ENCODE data around the gene SDHAF3.
A peak's percentile ranks its signal among the peaks of the same experiment; 100 is the strongest.

Gene SDHAF3

GRCh38 chr7:97116308-97116707 lies 1.2 kb upstream of the SDHAF3 start:
- H3K36me3 ChIP-seq (ENCODE audit: low read depth): no peaks in the 10 kb centered on the region
- no peaks in the 10 kb centered on the region for H3K9me3 ChIP-seq (ENCODE audit: severe bottlenecking)
- no peaks in the 10 kb centered on the region for H3K27me3 ChIP-seq (ENCODE audit: insufficient read depth, poor library complexity, severe bottlenecking)
- DNase-seq (ENCODE audit: low spot score): no peak
- TF ChIP-seq CTCF (IDR thresholded peaks at IDR 0.05; ENCODE audit: poor library complexity, severe bottlenecking): no peak
- ATAC-seq (ENCODE audit: low read depth): no peak
- H3K4me3 ChIP-seq (ENCODE audit: severe bottlenecking): no peak overlapping the region
- no peaks in the 10 kb centered on the region for H3K4me1 ChIP-seq (ENCODE audit: insufficient read depth, poor library complexity, severe bottlenecking)
- no peak overlapping the region for H3K27ac ChIP-seq (ENCODE audit: poor library complexity, severe bottlenecking)

- Histone ChIP-seq H3K27me3 (ENCODE audit: insufficient read depth, poor library complexity, severe bottlenecking) (no peaks in the 10 kb centered on the region), H3K27ac (ENCODE audit: poor library complexity, severe bottlenecking) (no peak overlapping the region), H3K4me1 (ENCODE audit: insufficient read depth, poor library complexity, severe bottlenecking) (no peaks in the 10 kb centered on the region), H3K36me3 (ENCODE audit: low read depth) (no peaks in the 10 kb centered on the region), H3K4me3 (ENCODE audit: severe bottlenecking) (peak overlapping the region; percentile 58), H3K9me3 (ENCODE audit: severe bottlenecking) (no peaks in the 10 kb centered on the region)
- no peak for TF ChIP-seq CTCF (IDR thresholded peaks at IDR 0.05; ENCODE audit: poor library complexity, severe bottlenecking)
- no peak for ATAC-seq (ENCODE audit: low read depth)
- DNase-seq (ENCODE audit: low spot score): no peak
Observed at GRCh38 chr7:97117035-97117371, 495 bp upstream of the SDHAF3 start.

DNA sequence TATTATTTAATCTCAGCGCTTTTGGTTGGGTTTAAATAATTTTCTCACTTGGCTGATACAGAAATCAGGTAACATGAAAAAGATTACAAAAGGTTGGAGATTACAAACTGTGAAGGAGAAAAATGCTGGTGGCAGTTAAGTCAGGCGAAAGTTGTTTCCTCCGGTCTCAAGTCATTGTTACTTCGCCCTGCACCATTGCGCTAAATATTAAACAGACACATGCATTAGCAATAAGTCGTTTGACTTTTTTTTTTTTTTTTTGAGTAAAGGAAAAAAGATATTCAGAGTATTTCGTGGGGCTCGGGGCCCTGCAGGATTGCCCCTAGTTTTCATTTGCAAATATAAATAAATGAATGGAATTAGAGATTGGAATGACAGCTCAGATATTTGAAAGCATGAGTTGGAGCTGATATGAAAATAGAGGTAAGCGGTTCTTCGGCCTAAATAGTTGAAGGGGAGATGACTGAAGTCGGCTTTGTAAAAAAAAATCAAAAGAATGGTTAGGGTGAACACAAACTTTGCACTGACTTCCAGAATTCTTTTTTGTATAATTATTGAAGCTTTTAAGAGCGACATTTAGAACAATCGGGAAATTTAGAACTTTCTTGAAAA lies 914 bp downstream of the SDHAF3 start:
- Histone ChIP-seq H3K4me1 (ENCODE audit: insufficient read depth, poor library complexity, severe bottlenecking) (no peaks in the 10 kb centered on the region), H3K27ac (ENCODE audit: poor library complexity, severe bottlenecking) (no peak overlapping the region), H3K27me3 (ENCODE audit: insufficient read depth, poor library complexity, severe bottlenecking) (no peaks in the 10 kb centered on the region), H3K4me3 (ENCODE audit: severe bottlenecking) (peak overlapping the region; percentile 58), H3K9me3 (ENCODE audit: severe bottlenecking) (no peaks in the 10 kb centered on the region), H3K36me3 (ENCODE audit: low read depth) (no peaks in the 10 kb centered on the region)
- ATAC-seq (ENCODE audit: low read depth) (no peak), DNase-seq (ENCODE audit: low spot score) (no peak)
- TF ChIP-seq CTCF (IDR thresholded peaks at IDR 0.05; ENCODE audit: poor library complexity, severe bottlenecking): no peak

GRCh38 chr7:97119747-97120146 lies 2.2 kb downstream of the SDHAF3 start:
- no peaks in the 10 kb centered on the region for H3K9me3 ChIP-seq (ENCODE audit: severe bottlenecking)

More at GRCh38 chr7:97119747-97120146, 2.2 kb downstream of the SDHAF3 start:
- TF ChIP-seq CTCF (IDR thresholded peaks at IDR 0.05; ENCODE audit: poor library complexity, severe bottlenecking): no peak
- DNase-seq (ENCODE audit: low spot score) (no peak), ATAC-seq (ENCODE audit: low read depth) (no peak)
- Histone ChIP-seq H3K27me3 (ENCODE audit: insufficient read depth, poor library complexity, severe bottlenecking) (no peaks in the 10 kb centered on the region), H3K4me1 (ENCODE audit: insufficient read depth, poor library complexity, severe bottlenecking) (no peaks in the 10 kb centered on the region), H3K27ac (ENCODE audit: poor library complexity, severe bottlenecking) (no peak overlapping the region), H3K36me3 (ENCODE audit: low read depth) (no peaks in the 10 kb centered on the region), H3K4me3 (ENCODE audit: severe bottlenecking) (no peak overlapping the region)
